Fibroblast of lung (primary cell): ENCODE results near the gene SPIRE1.

Experiments used
- CTCF ChIP-seq, 2 donors: IDR thresholded peaks in 1 of 2; conservative IDR thresholded peaks in 1 of 2; 1 replicate in 1 of 2; 2 replicates in 1 of 2; pipeline ENCODE4 v1.5.1; 2011 to 2012; ENCODE audit warnings: low read length in 2 of 2, control low read depth in 1 of 2, inconsistent platforms in 1 of 2, low read depth in 1 of 2, mild to moderate bottlenecking in 1 of 2
- EZH2 ChIP-seq: IDR thresholded peaks from 2 replicates; pipeline ENCODE4 v1.5.1; 2012; ENCODE audit warnings: low read length, control low read depth, mild to moderate bottlenecking; ENCODE audit errors: missing control alignments

GRCh38 chr18:12432881-12433280 lies 225.0 kb downstream of the SPIRE1 start:
- no peak for TF ChIP-seq EZH2
- TF ChIP-seq CTCF (conservative IDR thresholded peaks at IDR 0.05 in 1 of 2, IDR thresholded peaks at IDR 0.05 in 1 of 2; ENCODE audit: low read depth in 1 of 2, low read length in 2 of 2) = no peak
